Right lobe of liver (tissue), 6 donors: ENCODE results near the gene CAP2. TPM values are rescaled to one million over a fixed set of nuclear protein-coding genes. Genes with fewer than 3 reads are reported as not detected.
A peak's percentile ranks its signal among the peaks of the same experiment; 100 is the strongest.

Experiments
- ATAC-seq, 4 donors: fragments of 200-7000 bp; cut with Tn5 transposase; one replicate each; pipeline ENCODE4 v1.9.1; 2020; ENCODE audit warnings: mild to moderate bottlenecking in 4 of 4, moderate library complexity in 4 of 4
- DNase-seq, 3 donors: peaks; one replicate each; pipeline ENCODE4 v3.0.0-alpha.2; 2020
- H3K27ac ChIP-seq, 3 donors: fragments of 200-600 bp; one replicate each; pipeline ENCODE4 v1.8.0; 2022
- H3K27me3 ChIP-seq, 2 donors: fragments of 200-600 bp; one replicate each; pipeline ENCODE4 v1.8.0; 2022
- H3K36me3 ChIP-seq, 4 donors: fragments of 200-600 bp; sonication (generic) in 1 of 4; one replicate each; pipeline versions ENCODE4 v1.5.1 to v1.8.0; 2017 to 2022; ENCODE audit warnings: control low read depth in 1 of 4
- H3K4me1 ChIP-seq, 4 donors: fragments of 200-600 bp; sonication (generic) in 1 of 4; one replicate each; pipeline versions ENCODE4 v1.5.1 to v1.8.0; 2017 to 2022; ENCODE audit warnings: control low read depth in 1 of 4
- H3K4me3 ChIP-seq, 3 donors: fragments of 200-600 bp; one replicate each; pipeline ENCODE4 v1.8.0; 2022
- H3K9me3 ChIP-seq, 4 donors: fragments of 200-600 bp; sonication (generic) in 1 of 4; one replicate each; pipeline versions ENCODE4 v1.5.1 to v1.8.0; 2017 to 2022; ENCODE audit warnings: control low read depth in 1 of 4
- POLR2A ChIP-seq: fragments of 450-650 bp; IDR thresholded peaks from one replicate; pipeline ENCODE4 v1.6.1; 2017; ENCODE audit warnings: antibody characterized with exemption, mild to moderate bottlenecking
- WGBS: methylation state at CpG from one replicate; pipeline ENCODE4 v1.1.6; 2018; ENCODE audit warnings: low coverage, low lambda C conversion rate; ENCODE audit not compliant: insufficient coverage; ENCODE audit errors: missing lambda C conversion rate; 5-methylcytosine and 5-hydroxymethylcytosine counted together
- intact Hi-C, 2 donors: fragments of 100-400 bp; cut with DNase I; formaldehyde crosslinking; loops; one replicate each; pipeline versions ENCODE4 v1.11.2 to v1.14.1; 2022
- total RNA-seq, 6 experiments: library from RNA; depleted of rRNA in 2 of 6; stranded (reverse); fragments of >200 nt in 2 of 6; fragmentation: NEBNext Ultra II Directional in 3 of 6; extraction: Animal tissue kit (Norgen Biotek cat#: 25700) in 3 of 6; gene quantifications; one replicate each; pipeline versions ENCODE4 v1.1.0 to v1.2.4, GENCODE V29; 2016 to 2023
- TF ChIP-seq, protein P1 (sequence below), 4 donors: fragments of 200-600 bp in 3 of 4; fragments of 450-650 bp in 1 of 4; IDR thresholded peaks; one replicate each; pipeline versions ENCODE4 v1.5.1 to v1.8.0; 2016 to 2022; ENCODE audit warnings: antibody characterized with exemption in 4 of 4, mild to moderate bottlenecking in 2 of 4
- donor health status: DM: no; HTN: yes; CAD: no.
- donor health status: DM: no; HTN: no; CAD: no.
- donor health status: DM: no; HTN: no; CAD: no.
- donor health status: DM: no; HTN: yes; CAD: no.
- donor health status: DM: no; HTN: yes; CAD: no.

CAP2 gene
- total RNA-seq, 6 experiments from 2014 or later: 2.1 to 7.4 (median 6.1) TPM

DNA sequence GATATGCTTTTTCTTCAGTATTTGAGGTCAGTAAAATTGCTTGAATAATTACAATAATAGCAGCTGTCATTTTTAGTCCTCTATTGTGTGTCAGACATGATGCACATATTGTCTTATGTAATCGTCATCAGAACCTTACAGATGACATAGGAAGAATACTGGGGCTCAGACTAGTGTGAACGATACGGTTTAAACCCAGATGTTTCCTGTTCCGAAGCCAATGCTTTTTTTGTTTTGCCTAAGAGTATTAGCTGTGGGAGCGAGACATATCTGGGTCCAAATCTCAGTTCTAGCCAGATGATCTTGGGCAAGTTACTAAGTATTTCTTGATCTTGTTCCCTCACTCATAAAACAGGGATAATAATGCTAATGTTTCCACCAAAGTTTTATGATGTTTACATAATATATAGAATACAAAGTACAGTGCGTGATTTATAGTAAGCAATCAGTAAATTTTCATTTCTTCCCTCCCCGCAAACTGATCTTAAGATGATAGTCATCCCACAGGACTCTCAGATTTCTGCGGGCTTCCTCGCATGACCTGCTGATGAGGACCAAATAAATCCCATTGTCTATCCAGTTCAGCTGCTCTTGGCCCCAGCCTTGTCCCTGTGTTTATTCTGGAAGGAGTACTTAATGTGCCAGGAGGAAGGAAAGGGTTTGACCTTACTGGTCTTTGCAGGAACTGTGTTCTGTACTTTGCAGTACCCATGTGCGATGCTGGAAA, 98.2 kb downstream of the CAP2 start:
- Histone ChIP-seq H3K27ac (peak overlapping the region in 1 of 3 donors; percentile 23), H3K9me3 (no peaks in the 10 kb centered on the region), H3K27me3 (no peaks in the 10 kb centered on the region), H3K36me3 (no peaks in the 10 kb centered on the region), H3K4me3 (no peak overlapping the region), H3K4me1 (peaks cover 0 to 9% (median 4%) of the 10 kb centered on the region in 4 donors)
- 49% methylated on average over 10 of the region's 10 CpGs for WGBS
- ATAC-seq (peak; percentile 15 to 67 (median 28)), DNase-seq (no peak)
- TF ChIP-seq POLR2A: no peak
- TF ChIP-seq, protein P1, sequence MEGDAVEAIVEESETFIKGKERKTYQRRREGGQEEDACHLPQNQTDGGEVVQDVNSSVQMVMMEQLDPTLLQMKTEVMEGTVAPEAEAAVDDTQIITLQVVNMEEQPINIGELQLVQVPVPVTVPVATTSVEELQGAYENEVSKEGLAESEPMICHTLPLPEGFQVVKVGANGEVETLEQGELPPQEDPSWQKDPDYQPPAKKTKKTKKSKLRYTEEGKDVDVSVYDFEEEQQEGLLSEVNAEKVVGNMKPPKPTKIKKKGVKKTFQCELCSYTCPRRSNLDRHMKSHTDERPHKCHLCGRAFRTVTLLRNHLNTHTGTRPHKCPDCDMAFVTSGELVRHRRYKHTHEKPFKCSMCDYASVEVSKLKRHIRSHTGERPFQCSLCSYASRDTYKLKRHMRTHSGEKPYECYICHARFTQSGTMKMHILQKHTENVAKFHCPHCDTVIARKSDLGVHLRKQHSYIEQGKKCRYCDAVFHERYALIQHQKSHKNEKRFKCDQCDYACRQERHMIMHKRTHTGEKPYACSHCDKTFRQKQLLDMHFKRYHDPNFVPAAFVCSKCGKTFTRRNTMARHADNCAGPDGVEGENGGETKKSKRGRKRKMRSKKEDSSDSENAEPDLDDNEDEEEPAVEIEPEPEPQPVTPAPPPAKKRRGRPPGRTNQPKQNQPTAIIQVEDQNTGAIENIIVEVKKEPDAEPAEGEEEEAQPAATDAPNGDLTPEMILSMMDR (IDR thresholded peaks at IDR 0.05): no peak
- intact Hi-C loops: no loop called here

DNA sequence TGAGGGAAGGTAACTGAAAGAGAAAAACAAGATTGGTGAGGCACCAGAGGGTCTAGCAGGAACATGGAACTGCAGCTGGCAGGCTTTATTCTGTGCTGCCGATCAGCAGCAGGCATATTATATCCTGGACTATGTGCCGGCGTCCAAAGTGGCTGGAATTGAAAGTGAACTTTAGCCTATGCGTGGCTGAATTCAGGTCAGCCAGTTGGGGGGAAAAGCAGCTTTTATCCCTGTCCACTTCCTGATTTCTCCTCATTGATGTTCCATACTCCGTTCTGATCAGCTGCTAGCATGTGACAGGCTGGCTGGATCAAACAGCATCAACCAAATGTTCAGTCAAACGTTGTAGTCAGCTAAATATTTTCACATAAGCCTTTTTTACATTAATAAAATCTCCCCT, 99.0 kb downstream of the CAP2 start:
- TF ChIP-seq, protein P1 (IDR thresholded peaks at IDR 0.05): no peak
- TF ChIP-seq POLR2A: peak; percentile 57
- ATAC-seq (peak; percentile 89 to 96 (median 92)), DNase-seq (peak; percentile 50 to 62 (median 51))
- WGBS: 13% methylated on average over 6 of the region's 6 CpGs
- Histone ChIP-seq H3K9me3 (no peaks in the 10 kb centered on the region), H3K4me3 (no peak overlapping the region), H3K4me1 (peaks cover 0 to 9% (median 4%) of the 10 kb centered on the region in 4 donors), H3K27ac (peak overlapping the region in 1 of 3 donors; percentile 23), H3K36me3 (no peaks in the 10 kb centered on the region), H3K27me3 (no peaks in the 10 kb centered on the region)
- intact Hi-C loops: no loop called here

- 78% methylated on average over 2 of the region's 2 CpGs for WGBS
- peak in 2 of 4 donors; percentile 28 to 40 for ATAC-seq
- TF ChIP-seq, protein P1 (IDR thresholded peaks at IDR 0.05): no peak
- no peak for TF ChIP-seq POLR2A
- Histone ChIP-seq H3K27ac (no peak overlapping the region), H3K4me1 (peaks cover 0 to 9% (median 4%) of the 10 kb centered on the region in 4 donors), H3K9me3 (no peaks in the 10 kb centered on the region), H3K4me3 (no peak overlapping the region), H3K36me3 (no peaks in the 10 kb centered on the region), H3K27me3 (no peaks in the 10 kb centered on the region)
- no peak for DNase-seq
- intact Hi-C loops: no loop called here
Observed at GRCh38 chr6:17493286-17493685, 99.9 kb downstream of the CAP2 start.

DNA sequence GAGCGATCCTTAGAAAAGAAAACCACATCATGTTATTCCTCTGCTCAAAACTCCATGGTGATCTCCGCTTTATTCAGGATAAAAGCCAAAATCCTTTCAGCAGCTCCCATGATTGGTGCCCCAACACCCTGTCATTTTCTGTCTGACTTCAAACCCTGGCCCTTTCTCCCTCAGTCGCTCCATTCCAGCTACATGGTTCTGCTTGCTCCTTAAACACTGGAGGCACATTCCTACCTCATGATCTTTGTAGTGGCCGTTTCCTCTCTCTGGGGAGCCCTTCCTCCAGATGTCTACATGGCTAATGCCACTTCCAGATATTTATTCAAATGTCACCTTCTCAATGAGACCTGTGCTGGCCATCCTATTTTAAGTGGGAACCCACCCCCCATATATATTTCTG, 100.8 kb downstream of the CAP2 start:
- no peak for DNase-seq
- no peak for ATAC-seq
- Histone ChIP-seq H3K9me3 (no peaks in the 10 kb centered on the region), H3K27ac (no peak overlapping the region), H3K36me3 (no peaks in the 10 kb centered on the region), H3K27me3 (no peaks in the 10 kb centered on the region), H3K4me1 (peaks cover 0 to 9% (median 4%) of the 10 kb centered on the region in 4 donors), H3K4me3 (no peak overlapping the region)
- 92% methylated on average over 2 of the region's 4 CpGs for WGBS
- TF ChIP-seq, protein P1 (IDR thresholded peaks at IDR 0.05): no peak
- TF ChIP-seq POLR2A: no peak
- intact Hi-C loops: no loop called here
